Epithelial cell of prostate (primary cell): ENCODE measurements around the gene SETD4.
"Not testable (repeated sequence)": the region's sequence is repeated elsewhere in the genome, so short reads cannot be mapped to it uniquely, and the experiment has no call there.

ENCODE experiments used
- DNase-seq: peaks from one replicate; pipeline ENCODE4 v3.0.0-alpha.2; 2011; ENCODE audit warnings: low read depth, low spot score
- H3K27ac ChIP-seq: fragments of 450-650 bp; 2 replicates; pipeline ENCODE4 v1.5.1; 2017; ENCODE audit warnings: mild to moderate bottlenecking

SETD4 gene

DNA sequence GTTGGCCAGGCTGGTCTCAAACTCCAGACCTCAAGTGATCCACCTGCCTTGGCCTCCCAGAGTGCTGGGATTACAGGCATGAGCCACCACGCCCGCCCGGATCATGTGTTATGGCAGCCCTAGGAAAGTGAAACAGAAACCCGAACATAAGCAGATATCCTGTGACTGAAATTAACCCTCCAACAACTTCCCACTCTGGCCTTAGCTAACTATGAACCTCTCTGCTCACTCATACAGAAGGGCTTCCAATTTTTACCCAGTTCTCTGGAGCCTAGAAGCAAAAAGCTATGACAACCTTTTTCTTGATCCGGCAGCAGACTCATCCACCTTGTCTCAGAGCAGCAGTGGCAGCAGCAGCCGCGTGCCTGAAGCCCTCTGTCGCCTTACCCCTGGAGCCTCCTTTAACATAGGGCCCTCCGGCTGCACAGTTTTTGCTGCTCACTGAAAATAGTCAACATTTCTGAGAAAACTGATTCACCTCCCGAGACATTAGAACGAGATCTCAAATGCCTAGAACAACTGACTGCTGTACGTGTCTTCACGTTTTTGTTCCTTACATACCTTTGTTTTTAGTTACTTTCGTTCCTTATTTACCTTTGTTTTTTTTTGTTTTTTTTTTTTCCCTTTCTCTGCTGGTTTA is 18.8 kb upstream of the SETD4 start:
- DNase-seq: no peak
- no peak overlapping the region for H3K27ac ChIP-seq

DNA sequence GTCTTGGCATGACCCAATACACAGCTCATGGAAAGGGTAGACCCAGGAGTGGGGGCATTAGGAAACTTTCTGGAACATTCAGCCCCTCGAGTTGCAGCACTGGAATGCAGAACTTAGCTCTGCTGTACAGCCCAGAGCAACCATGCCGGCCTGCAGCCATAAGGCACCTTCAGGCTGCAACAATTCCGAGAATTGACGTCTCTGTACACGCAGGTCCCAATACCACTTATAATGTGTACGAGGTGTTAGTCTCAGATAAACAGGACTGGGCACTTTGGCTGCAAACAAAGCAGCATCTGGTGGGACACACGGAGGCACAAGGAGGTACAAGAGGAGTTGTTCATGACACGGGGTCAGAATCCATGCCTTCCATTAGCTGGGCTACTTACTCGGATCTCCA is 17.4 kb upstream of the SETD4 start:
- H3K27ac ChIP-seq: no peak overlapping the region
- DNase-seq: no peak

DNA sequence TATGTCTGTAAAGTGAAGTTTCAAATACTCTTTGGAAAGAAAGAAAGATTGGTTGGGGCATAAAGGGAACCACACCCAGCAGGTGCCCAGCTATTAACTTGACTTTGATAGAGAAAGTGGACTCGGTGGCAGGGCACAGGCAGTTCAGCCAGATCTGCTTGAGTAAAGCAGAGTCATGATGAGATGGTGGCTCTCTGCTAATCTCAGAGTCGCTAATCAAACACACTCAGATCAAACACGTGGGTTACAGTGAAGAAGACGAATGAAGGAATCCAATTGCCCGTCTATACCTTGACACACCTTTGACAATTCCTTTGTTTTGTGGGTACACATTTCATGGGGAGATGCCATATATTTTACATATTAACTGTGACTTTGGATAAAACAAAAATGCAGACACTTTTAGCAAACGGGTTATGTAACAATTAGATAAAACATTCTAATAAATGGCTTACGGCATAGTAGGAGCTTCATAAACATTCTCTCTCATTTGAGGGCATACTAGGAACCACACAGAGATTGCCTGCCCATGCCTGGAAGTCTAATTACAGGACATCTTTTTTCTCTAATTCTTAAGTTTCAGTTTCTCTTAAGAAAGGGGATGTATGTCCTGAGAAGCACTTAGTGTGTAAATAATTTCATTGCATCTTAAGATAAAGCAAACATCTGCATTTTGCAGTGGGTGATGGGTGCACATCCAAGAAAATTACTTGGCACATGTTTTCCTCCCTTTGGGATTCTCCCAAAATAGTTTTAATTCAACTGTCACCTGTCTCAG is 16.7 kb upstream of the SETD4 start:
- DNase-seq: no peak
- no peak overlapping the region for H3K27ac ChIP-seq

GRCh38 chr21:36075953-36076352 is 15.6 kb upstream of the SETD4 start:
- no peak overlapping the region for H3K27ac ChIP-seq
- DNase-seq: no peak

GRCh38 chr21:36075171-36075570 is 14.8 kb upstream of the SETD4 start:
- peak overlapping the region; percentile 7 for H3K27ac ChIP-seq

GRCh38 chr21:36073911-36074310 is 13.6 kb upstream of the SETD4 start:
- not testable (repeated sequence) for DNase-seq, H3K27ac ChIP-seq

More at GRCh38 chr21:36075171-36075570, 14.8 kb upstream of the SETD4 start:
- DNase-seq: no peak

GRCh38 chr21:36073181-36073580 is 12.9 kb upstream of the SETD4 start:
- DNase-seq: no peak
- no peak overlapping the region for H3K27ac ChIP-seq

GRCh38 chr21:36072453-36073162 is 12.3 kb upstream of the SETD4 start:
- H3K27ac ChIP-seq: no peak overlapping the region
- no peak for DNase-seq

DNA sequence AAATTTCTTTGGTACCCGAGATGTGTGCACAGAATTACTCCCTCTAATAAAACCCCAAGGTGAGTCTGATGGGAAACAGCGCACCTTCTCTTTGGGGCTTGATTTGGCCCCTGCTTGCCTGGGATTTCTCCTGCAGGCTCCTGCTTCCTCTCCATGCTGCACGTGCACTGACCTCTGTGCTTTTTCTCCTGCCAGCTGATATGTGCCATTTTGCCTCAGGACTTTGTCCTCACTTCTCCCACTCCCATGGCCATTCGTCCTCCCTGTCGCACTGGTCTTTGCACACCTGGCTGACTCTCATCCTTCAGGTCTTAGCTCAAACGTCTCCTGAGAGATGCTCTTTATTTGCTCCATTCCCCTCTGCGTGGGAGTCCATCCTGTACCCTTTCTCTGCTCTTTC is 10.7 kb upstream of the SETD4 start:
- no peak for DNase-seq
- H3K27ac ChIP-seq: no peak overlapping the region

GRCh38 chr21:36069713-36070583 is 9.6 kb upstream of the SETD4 start, which contains the start of gene CBR1:
Gene CBR1, plus strand, starts transcription at chr21:36070024. Its CDS starts 92 bp downstream, at chr21:36070116.
- peak; percentile 69 for DNase-seq
- peak within 1 kb of the TSS; percentile 47 for H3K27ac ChIP-seq

GRCh38 chr21:36068748-36069398 is 8.5 kb upstream of the SETD4 start:
- H3K27ac ChIP-seq: peak overlapping the region; percentile 47
- no peak for DNase-seq

- no peak for DNase-seq
- no peak overlapping the region for H3K27ac ChIP-seq
Observed at GRCh38 chr21:36065497-36066036, 5.2 kb upstream of the SETD4 start.

- DNase-seq: no peak
- no peak overlapping the region for H3K27ac ChIP-seq
Observed at GRCh38 chr21:36064085-36064460, 3.7 kb upstream of the SETD4 start.

DNA sequence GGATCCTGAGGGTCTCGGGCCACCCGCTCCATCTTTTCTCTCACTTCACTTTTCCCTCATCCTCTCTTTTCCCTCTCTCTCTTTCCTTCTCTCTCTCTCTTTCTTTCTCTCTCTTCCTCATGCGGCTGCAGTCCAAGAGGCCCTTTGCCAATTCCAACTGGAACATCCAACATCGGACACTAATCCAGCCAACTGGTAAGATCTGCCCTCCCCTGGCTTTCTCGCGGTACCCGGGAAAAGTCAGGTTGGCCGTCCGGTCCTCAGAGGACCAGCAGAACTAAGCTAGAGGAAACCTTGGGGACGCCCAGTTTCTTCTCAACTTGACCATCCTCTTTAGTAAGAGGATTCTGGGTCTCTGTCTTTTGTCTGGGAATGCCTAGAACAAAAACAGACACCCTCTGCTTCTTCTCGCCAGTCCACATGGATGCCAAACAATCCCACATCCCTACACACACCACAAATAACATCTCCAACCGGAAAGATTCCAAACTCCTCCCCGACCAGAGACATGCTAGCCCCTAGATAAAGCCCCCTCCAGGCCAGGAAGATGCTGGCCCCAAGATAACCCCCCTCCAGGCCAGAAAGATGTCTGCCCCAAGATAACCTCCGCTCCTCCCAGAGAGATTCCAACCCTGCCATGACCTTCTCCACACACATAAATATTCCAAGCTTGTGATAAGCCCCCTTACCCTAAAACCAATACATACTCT is 3.2 kb upstream of the SETD4 start:
- DNase-seq: no peak
- H3K27ac ChIP-seq: no peak overlapping the region

DNA sequence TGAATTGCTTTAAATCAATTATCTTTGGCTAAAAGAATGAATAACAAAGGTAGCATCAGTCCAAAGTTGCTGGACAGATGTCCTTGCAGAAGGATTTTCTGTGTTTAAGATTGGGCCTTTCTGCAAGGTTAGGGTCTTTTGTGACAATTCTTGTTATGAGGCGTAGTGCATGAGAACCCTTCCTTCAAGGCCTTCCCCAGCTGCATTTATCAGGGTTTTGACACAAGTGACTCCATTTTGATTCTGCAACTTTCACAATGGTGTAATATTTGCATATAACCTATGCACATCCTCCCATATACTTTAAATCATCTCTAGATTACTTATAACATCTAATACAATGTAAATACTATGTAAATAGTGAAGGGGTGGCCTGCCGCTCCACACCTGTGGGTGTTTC is 1.1 kb upstream of the SETD4 start:
- no peak for DNase-seq

GRCh38 chr21:36059823-36060158 is 535 bp downstream of the SETD4 start:
- no peak for DNase-seq
- H3K27ac ChIP-seq: peak overlapping the region; percentile 93

More for the DNA sequence above, 1.1 kb upstream of the SETD4 start:
- no peak overlapping the region for H3K27ac ChIP-seq

DNA sequence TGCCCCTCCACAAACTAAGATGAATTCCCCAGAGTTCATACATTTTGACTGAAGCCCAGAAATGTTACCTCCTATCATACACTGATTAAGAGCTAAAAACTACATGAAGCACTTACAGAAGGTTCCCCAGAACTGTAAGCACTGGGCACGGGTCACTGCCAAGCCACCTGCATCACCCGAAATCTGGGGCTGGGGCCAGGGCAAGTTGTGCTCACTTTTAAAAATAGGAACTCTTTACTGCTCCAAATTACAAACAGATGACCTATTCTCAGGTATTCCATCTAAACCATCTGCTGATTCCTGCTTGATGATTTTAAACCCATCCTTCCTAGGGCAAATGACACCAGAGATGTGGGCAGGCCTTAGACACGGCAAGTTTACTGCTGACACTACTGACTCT is 4.8 kb downstream of the SETD4 start:
- no peak overlapping the region for H3K27ac ChIP-seq
- DNase-seq: no peak

DNA sequence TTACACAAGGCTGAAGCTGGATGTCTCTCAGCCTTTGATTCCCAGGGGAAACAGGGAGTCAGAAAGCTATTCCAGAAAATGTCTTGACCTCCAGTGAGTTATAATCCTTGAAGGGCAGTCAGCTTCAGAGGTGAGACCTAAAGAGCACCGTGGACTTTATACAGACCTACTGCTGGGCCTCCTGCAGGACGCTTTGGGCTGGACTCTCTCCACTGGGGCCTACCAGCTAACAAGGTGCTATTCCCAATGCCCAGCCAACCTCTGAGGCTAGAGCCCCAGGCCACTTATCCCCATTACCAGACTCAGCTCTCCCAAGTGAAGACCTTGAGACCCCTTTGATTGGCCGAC is 6.6 kb downstream of the SETD4 start:
- peak overlapping the region; percentile 29 for H3K27ac ChIP-seq

More for the DNA sequence above, 6.6 kb downstream of the SETD4 start:
- no peak for DNase-seq
